GM19043 (cell line): ENCODE data around the gene CDYL.

Experiments used
- ATAC-seq: cut with Tn5 transposase; IDR thresholded peaks from one replicate; pipeline ENCODE4 v1.9.1; 2021; ENCODE audit warnings: low read depth; ENCODE audit not compliant: unreplicated experiment

Gene CDYL

GRCh38 chr6:4802312-4802935, 26.2 kb downstream of the CDYL start:
- peak; percentile 55 for ATAC-seq

GRCh38 chr6:4803343-4803744, 27.1 kb downstream of the CDYL start:
- ATAC-seq, result no peak

GRCh38 chr6:4804095-4804494, 27.9 kb downstream of the CDYL start:
- no peak for ATAC-seq

- no peak for ATAC-seq
Measured at GRCh38 chr6:4805553-4806336, 29.5 kb downstream of the CDYL start.

GRCh38 chr6:4806337-4806725, 30.1 kb downstream of the CDYL start:
- no peak for ATAC-seq

GRCh38 chr6:4806791-4807190, 30.6 kb downstream of the CDYL start:
- no peak for ATAC-seq

GRCh38 chr6:4808396-4808795, 32.2 kb downstream of the CDYL start:
- no peak for ATAC-seq

- ATAC-seq, result no peak
Measured at GRCh38 chr6:4809999-4810918, 34.1 kb downstream of the CDYL start.

GRCh38 chr6:4812068-4812467, 35.9 kb downstream of the CDYL start:
- ATAC-seq, result no peak

- ATAC-seq, result no peak
Measured at GRCh38 chr6:4813055-4813454, 36.9 kb downstream of the CDYL start.

- ATAC-seq, result peak; percentile 63
Measured at GRCh38 chr6:4814212-4814611, 38.0 kb downstream of the CDYL start.

GRCh38 chr6:4814987-4815386, 38.8 kb downstream of the CDYL start:
- no peak for ATAC-seq

GRCh38 chr6:4815584-4815983, 39.4 kb downstream of the CDYL start:
- no peak for ATAC-seq

GRCh38 chr6:4816904-4817303, 40.7 kb downstream of the CDYL start:
- no peak for ATAC-seq

GRCh38 chr6:4817551-4817950, 41.3 kb downstream of the CDYL start:
- ATAC-seq, result no peak

GRCh38 chr6:4818272-4818938, 42.2 kb downstream of the CDYL start:
- no peak for ATAC-seq

GRCh38 chr6:4819706-4820283, 43.6 kb downstream of the CDYL start:
- ATAC-seq, result no peak

- ATAC-seq, result no peak
Measured at GRCh38 chr6:4820704-4821276, 44.6 kb downstream of the CDYL start.

- no peak for ATAC-seq
Measured at GRCh38 chr6:4822476-4822875, 46.3 kb downstream of the CDYL start.

- no peak for ATAC-seq
Measured at GRCh38 chr6:4828187-4828698, 52.0 kb downstream of the CDYL start.
